ENCODE results near the gene TXNIP. TPM values are rescaled to one million over a fixed set of nuclear protein-coding genes. Genes with fewer than 3 reads are reported as not detected.

TXNIP gene
- total and polyA plus RNA-seq, 2 of the 4 experiments (the other 2 are of a cell fraction) = 36.4 to 77.2 TPM

DNA sequence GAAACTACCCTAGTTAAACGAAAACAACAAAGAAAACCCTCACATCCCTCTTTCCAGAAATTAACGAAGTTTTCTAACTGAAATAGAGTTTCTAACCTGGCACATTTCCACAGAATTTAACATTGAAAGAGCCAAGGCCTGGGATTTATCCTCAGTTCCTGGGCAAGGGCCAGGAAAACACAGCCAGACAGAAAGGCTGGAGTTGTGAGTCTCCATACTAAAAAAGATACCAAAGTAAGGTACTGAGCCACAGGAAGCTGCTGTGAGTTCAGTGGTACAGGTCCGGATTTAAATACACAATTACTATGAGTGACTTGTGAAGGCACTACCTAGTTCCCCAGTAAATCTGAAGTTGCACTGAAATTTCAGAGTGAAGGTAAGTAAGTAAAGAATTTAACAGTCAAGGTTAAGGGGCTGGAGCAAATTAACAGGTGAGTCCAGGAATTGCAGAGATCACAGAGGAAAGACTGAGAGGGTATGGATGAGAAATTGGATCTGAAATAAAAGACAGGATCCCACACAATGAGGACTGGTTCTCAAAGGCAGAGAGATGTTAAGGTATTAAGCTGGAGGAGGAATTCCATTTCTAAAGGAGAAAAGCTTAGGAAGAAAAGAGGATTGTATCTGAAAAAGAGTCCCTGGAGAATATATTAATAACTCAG lies 39.5 kb downstream of the TXNIP start:
- peak overlapping the region; percentile 68 for H3K4me3 ChIP-seq (ENCODE audit: insufficient read depth, low read depth, low read length)
- peaks cover 21 to 66% of the 10 kb centered on the region in 2 experiments for H3K79me1 ChIP-seq (ENCODE audit: low read depth in 1 of 2, low read length in 2 of 2)
- H3K36me3 ChIP-seq (ENCODE audit: control insufficient read depth, insufficient read depth, low read length) = peaks cover 2% of the 10 kb centered on the region; the same call in 1 of the 2 replicates
- peak overlapping the region; percentile 7; the same call in 1 of the 3 replicates for H2BK15ac ChIP-seq (ENCODE audit: low read depth, low read length)
- BruUV-seq (replicated peaks) = TSS peak; percentile 69
- H3K27me3 ChIP-seq (ENCODE audit: control insufficient read depth, insufficient read depth, low read length) = no peaks in the 10 kb centered on the region
- peak overlapping the region; percentile 14 for H4K5ac ChIP-seq (ENCODE audit: low read depth, low read length)
- H2BK20ac ChIP-seq (ENCODE audit: low read depth, low read length) = no peak overlapping the region
- H3K4me1 ChIP-seq (ENCODE audit: control insufficient read depth, insufficient read depth, low read length) = peaks cover 13% of the 10 kb centered on the region
- peak overlapping the region; percentile 98 for H2BK5ac ChIP-seq (ENCODE audit: low read depth, low read length, poor library complexity, severe bottlenecking)
- H4K91ac ChIP-seq (ENCODE audit: insufficient read depth, low read depth, low read length) = peak overlapping the region; percentile 35; the same call in 1 of the 2 replicates
- CTCF ChIA-PET = no interaction called here
- peaks cover 15% of the 10 kb centered on the region; the same call in 1 of the 2 replicates for H4K20me1 ChIP-seq (ENCODE audit: insufficient read depth, low read length)
- H3K23ac ChIP-seq (ENCODE audit: low read depth, low read length) = peak overlapping the region; percentile 44; the same call in 1 of the 2 replicates
- H3K9me3 ChIP-seq (ENCODE audit: control insufficient read depth, insufficient read depth, low read length) = no peaks in the 10 kb centered on the region
- H3K4ac ChIP-seq (ENCODE audit: low read depth, low read length) = peak overlapping the region; percentile 39; the same call in 1 of the 2 replicates
- intact Hi-C loops (cut with micrococcal nuclease) = loop anchor here (2.0 to 10.0 kb wide), 3 partner anchors 30 to 100 kb away; partner anchors contain the start of genes PIAS3 and RBM8A
- POLR2A ChIA-PET (ENCODE audit: unreplicated experiment) = no interaction called here
- H2BK120ac ChIP-seq (ENCODE audit: low read depth, low read length) = peak overlapping the region; percentile 5; the same call in 1 of the 2 replicates
- peak overlapping the region; percentile 66 for H3K14ac ChIP-seq (replicated peaks; ENCODE audit: low read depth, low read length)
- H4K8ac ChIP-seq (ENCODE audit: low read depth in 2 of 2, low read length in 2 of 2) = peak overlapping the region; percentile 7 to 89
- H3K18ac ChIP-seq (ENCODE audit: low read depth, low read length) = peak overlapping the region; percentile 32; the same call in 1 of the 2 replicates
- peak; percentile 38 for DNase-seq
- WGBS, 2 experiments (ENCODE audit: extremely low coverage in 2 of 2, insufficient read length in 1 of 2) = 0% methylated on average over 1 of the region's 3 CpGs; no CpG with 5 or more reads in 1 of the 2 experiments
- peak overlapping the region; percentile 74 for H3K56ac ChIP-seq (ENCODE audit: extremely low read depth, insufficient read depth, low read length)
- no peak overlapping the region for H2AFZ ChIP-seq (replicated peaks; ENCODE audit: low read length, poor library complexity)
- TF ChIP-seq POLR2A (IDR thresholded peaks at IDR 0.05; ENCODE audit: low read depth, low read length) = no peak
- no peak for TF ChIP-seq NFE2L2 (IDR thresholded peaks at IDR 0.05; ENCODE audit: low read depth, low read length)
- no peak for TF ChIP-seq MAZ (IDR thresholded peaks at IDR 0.05; ENCODE audit: borderline replicate concordance, low read depth, low read length)
- no peak for TF ChIP-seq SMC3 (IDR thresholded peaks at IDR 0.05; ENCODE audit: low read depth, low read length)
- no peak for TF ChIP-seq RFX5 (IDR thresholded peaks at IDR 0.05; ENCODE audit: low read depth, low read length)
- no peak for TF ChIP-seq BHLHE40 (IDR thresholded peaks at IDR 0.05; ENCODE audit: low read depth, low read length)
- TF ChIP-seq FOS (IDR thresholded peaks at IDR 0.05; ENCODE audit: low read depth, low read length) = no peak
- TF ChIP-seq CHD1 (IDR thresholded peaks at IDR 0.05; ENCODE audit: low read depth, low read length) = no peak
- TF ChIP-seq, protein P1, sequence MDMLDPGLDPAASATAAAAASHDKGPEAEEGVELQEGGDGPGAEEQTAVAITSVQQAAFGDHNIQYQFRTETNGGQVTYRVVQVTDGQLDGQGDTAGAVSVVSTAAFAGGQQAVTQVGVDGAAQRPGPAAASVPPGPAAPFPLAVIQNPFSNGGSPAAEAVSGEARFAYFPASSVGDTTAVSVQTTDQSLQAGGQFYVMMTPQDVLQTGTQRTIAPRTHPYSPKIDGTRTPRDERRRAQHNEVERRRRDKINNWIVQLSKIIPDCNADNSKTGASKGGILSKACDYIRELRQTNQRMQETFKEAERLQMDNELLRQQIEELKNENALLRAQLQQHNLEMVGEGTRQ (IDR thresholded peaks at IDR 0.05; ENCODE audit: low read depth, low read length) = no peak
- no peak for TF ChIP-seq MAFK (IDR thresholded peaks at IDR 0.05; ENCODE audit: low read depth, low read length)
- no peak for TF ChIP-seq RAD21 (IDR thresholded peaks at IDR 0.05; ENCODE audit: low read length)
- TF ChIP-seq, protein P2, sequence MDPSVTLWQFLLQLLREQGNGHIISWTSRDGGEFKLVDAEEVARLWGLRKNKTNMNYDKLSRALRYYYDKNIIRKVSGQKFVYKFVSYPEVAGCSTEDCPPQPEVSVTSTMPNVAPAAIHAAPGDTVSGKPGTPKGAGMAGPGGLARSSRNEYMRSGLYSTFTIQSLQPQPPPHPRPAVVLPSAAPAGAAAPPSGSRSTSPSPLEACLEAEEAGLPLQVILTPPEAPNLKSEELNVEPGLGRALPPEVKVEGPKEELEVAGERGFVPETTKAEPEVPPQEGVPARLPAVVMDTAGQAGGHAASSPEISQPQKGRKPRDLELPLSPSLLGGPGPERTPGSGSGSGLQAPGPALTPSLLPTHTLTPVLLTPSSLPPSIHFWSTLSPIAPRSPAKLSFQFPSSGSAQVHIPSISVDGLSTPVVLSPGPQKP (IDR thresholded peaks at IDR 0.05; ENCODE audit: borderline replicate concordance, low read depth, low read length) = no peak
- TF ChIP-seq RCOR1 (IDR thresholded peaks at IDR 0.05; ENCODE audit: insufficient replicate concordance, low read length) = no peak
- peaks cover 13% of the 10 kb centered on the region; the same call in 1 of the 2 replicates for H3K9me1 ChIP-seq (ENCODE audit: insufficient read depth, low read length)
- H3K4me2 ChIP-seq (ENCODE audit: low read depth, low read length) = peak overlapping the region; percentile 99
- dilution Hi-C loops (cut with HindIII; ENCODE audit: low sequenced_read_pairs, unreplicated experiment) = no loop called here
- no peak for ATAC-seq (ENCODE audit: low read depth)
- peak overlapping the region; percentile 35 for H2AK9ac ChIP-seq (replicated peaks; ENCODE audit: low read depth, low read length, poor library complexity)
- peak overlapping the region; percentile 94 for H3K27ac ChIP-seq (ENCODE audit: insufficient read depth, low read length)
- H2AK5ac ChIP-seq (ENCODE audit: low read depth, low read length) = peak overlapping the region; percentile 63
- H3K9ac ChIP-seq (ENCODE audit: low read depth, low read length) = peak overlapping the region; percentile 87
- in situ Hi-C loops (cut with MboI; ENCODE audit: low sequenced_read_pairs) = no loop called here
